CD14-positive monocyte (primary cell): ENCODE data around the gene PTCD1. TPM values are rescaled to one million over a fixed set of nuclear protein-coding genes. Genes with fewer than 3 reads are reported as not detected.
A peak's percentile ranks its signal among the peaks of the same experiment; 100 is the strongest.

Source experiments
- DNase-seq, 3 donors: peaks; one replicate each; pipeline ENCODE4 v3.0.0-alpha.2; 2011 to 2022
- H2AFZ ChIP-seq: 2 replicates; pipeline ENCODE4 v1.6.0; 2012; ENCODE audit warnings: mild to moderate bottlenecking, low read depth, low read length, inconsistent platforms; ENCODE audit not compliant: insufficient read depth, poor library complexity, severe bottlenecking
- H3K27ac ChIP-seq, 2 donors: 1 replicate in 1 of 2; 2 replicates in 1 of 2; pipeline ENCODE4 v1.5.1; 2012 to 2013; ENCODE audit warnings: low read length in 2 of 2, control low read depth in 1 of 2, inconsistent platforms in 1 of 2, low read depth in 1 of 2, mild to moderate bottlenecking in 1 of 2
- H3K27me3 ChIP-seq, 2 donors: one replicate each; pipeline versions ENCODE4 v1.6.0 to v1.6.1; 2011 to 2013; ENCODE audit warnings: low read length in 2 of 2; ENCODE audit not compliant: control insufficient read depth in 2 of 2, insufficient read depth in 2 of 2
- H3K36me3 ChIP-seq, 2 donors: replicated peaks in 1 of 2; 1 replicate in 1 of 2; 2 replicates in 1 of 2; pipeline versions ENCODE4 v1.5.1 to v1.6.1; 2012 to 2013; ENCODE audit warnings: low read length in 2 of 2, control low read depth in 1 of 2, inconsistent platforms in 1 of 2, mild to moderate bottlenecking in 1 of 2; ENCODE audit not compliant: insufficient read depth in 2 of 2, control insufficient read depth in 1 of 2
- H3K4me1 ChIP-seq, 2 donors: 1 replicate in 1 of 2; 2 replicates in 1 of 2; pipeline versions ENCODE4 v1.5.1 to v1.6.1; 2012 to 2013; ENCODE audit warnings: low read length in 2 of 2, control low read depth in 1 of 2, inconsistent platforms in 1 of 2, mild to moderate bottlenecking in 1 of 2, moderate library complexity in 1 of 2; ENCODE audit not compliant: insufficient read depth in 2 of 2, control insufficient read depth in 1 of 2
- H3K4me2 ChIP-seq: replicated peaks from 2 replicates; pipeline ENCODE3; 2012; ENCODE audit warnings: low read length, moderate library complexity, mild to moderate bottlenecking; ENCODE audit not compliant: poor library complexity, severe bottlenecking; ENCODE audit errors: extremely low read depth
- H3K4me3 ChIP-seq, 3 experiments: fragments of 200-600 bp in 1 of 3; sonication (generic) in 1 of 3; replicated peaks in 1 of 3; 1 replicate in 2 of 3; 2 replicates in 1 of 3; pipeline ENCODE4 v1.5.1; 2011 to 2013; ENCODE audit warnings: low read length in 3 of 3, mild to moderate bottlenecking in 3 of 3, control low read depth in 2 of 3, low read depth in 2 of 3, inconsistent platforms in 1 of 3, moderate library complexity in 1 of 3
- H3K79me2 ChIP-seq: 2 replicates; pipeline ENCODE4 v1.6.0; 2012; ENCODE audit warnings: mild to moderate bottlenecking, control low read depth, inconsistent platforms, low read length, moderate library complexity; ENCODE audit not compliant: insufficient read depth
- H3K9ac ChIP-seq: 2 replicates; pipeline ENCODE4 v1.6.0; 2017; ENCODE audit warnings: low read length, mild to moderate bottlenecking; ENCODE audit not compliant: insufficient read depth, poor library complexity, severe bottlenecking
- H3K9me3 ChIP-seq, 2 donors: replicated peaks in 1 of 2; 1 replicate in 1 of 2; 2 replicates in 1 of 2; pipeline versions ENCODE4 v1.5.1 to v1.6.1; 2012 to 2013; ENCODE audit warnings: low read length in 2 of 2, control low read depth in 1 of 2; ENCODE audit not compliant: control insufficient read depth in 1 of 2, insufficient read depth in 1 of 2
- H4K20me1 ChIP-seq: 2 replicates; pipeline ENCODE4 v1.6.0; 2012; ENCODE audit warnings: mild to moderate bottlenecking, low read length, control low read depth, moderate library complexity; ENCODE audit not compliant: insufficient read depth
- H3K27ac Mint-ChIP-seq, 7 donors: one replicate each; pipeline ENCODE4 v1.8.0; 2020; ENCODE audit warnings: mild to moderate bottlenecking in 7 of 7, mixed read lengths in 7 of 7, moderate library complexity in 6 of 7, inconsistent platforms in 2 of 7
- H3K27me3 Mint-ChIP-seq, 3 donors: one replicate each; pipeline ENCODE4 v1.8.0; 2021 to 2022; ENCODE audit warnings: low read depth in 3 of 3, mild to moderate bottlenecking in 3 of 3, mixed read lengths in 3 of 3, moderate library complexity in 3 of 3, inconsistent platforms in 1 of 3
- H3K36me3 Mint-ChIP-seq, 2 donors: one replicate each; pipeline ENCODE4 v1.8.0; 2020; ENCODE audit warnings: mixed read lengths in 2 of 2, inconsistent platforms in 1 of 2, mild to moderate bottlenecking in 1 of 2
- H3K4me1 Mint-ChIP-seq: one replicate; pipeline ENCODE4 v1.8.0; 2020; ENCODE audit warnings: mild to moderate bottlenecking, mixed read lengths
- H3K4me3 Mint-ChIP-seq, 2 donors: one replicate each; pipeline ENCODE4 v1.8.0; 2020; ENCODE audit warnings: mild to moderate bottlenecking in 2 of 2, mixed read lengths in 2 of 2, moderate library complexity in 1 of 2
- H3K9me3 Mint-ChIP-seq, 7 donors: one replicate each; pipeline ENCODE4 v1.8.0; 2020 to 2022; ENCODE audit warnings: mixed read lengths in 7 of 7, mild to moderate bottlenecking in 6 of 7, moderate library complexity in 6 of 7, inconsistent platforms in 2 of 7
- WGBS: methylation state at CpG from one replicate; pipeline ENCODE4 v1.1.5; 2013; ENCODE audit warnings: missing lambda C conversion rate; ENCODE audit not compliant: insufficient coverage; 5-methylcytosine and 5-hydroxymethylcytosine counted together
- intact Hi-C, 2 donors: fragments of 100-400 bp; cut with micrococcal nuclease; formaldehyde crosslinking; loops; one replicate each; pipeline versions ENCODE4 v1.15.0 to v1.15.1; 2023
- polyA plus RNA-seq, 3 donors: library from polyadenylated mRNA; depleted of rRNA in 1 of 3; unstranded in 2 of 3; stranded (reverse) in 1 of 3; fragments of 300-500 nt in 2 of 3; fragments of >200 nt in 1 of 3; fragmentation: Illumina TruSeq in 2 of 3; gene quantifications; 1 replicate in 2 of 3; 2 replicates in 1 of 3; pipeline ENCODE4 v1.2.3, GENCODE V29; 2012 to 2021
- TF ChIP-seq, protein P1 (sequence below): fragments of 200-600 bp; IDR thresholded peaks from one replicate; pipeline ENCODE4 v1.8.0; 2022; ENCODE audit warnings: antibody characterized with exemption, mild to moderate bottlenecking

PTCD1 gene
- polyA plus RNA-seq, 3 donors = 0.74 to 4.3 (median 1.6) TPM

GRCh38 chr7:99456288-99456687, 17.7 kb upstream of the PTCD1 start:
- Histone ChIP-seq H2AFZ (no peak overlapping the region), H3K36me3 (peaks cover 90 to 100% of the 10 kb centered on the region in 2 donors), H3K9me3 (no peaks in the 10 kb centered on the region), H3K27ac (no peak overlapping the region), H3K4me3 (no peak overlapping the region), H4K20me1 (peaks cover 80% of the 10 kb centered on the region), H3K79me2 (peaks cover 38% of the 10 kb centered on the region), H3K27me3 (no peaks in the 10 kb centered on the region), H3K4me2 (no peak overlapping the region), H3K9ac (no peak overlapping the region), H3K4me1 (no peaks in the 10 kb centered on the region)
- WGBS = 80% methylated on average over 9 of the region's 13 CpGs
- Mint-ChIP-seq H3K27ac (no peak overlapping the region), H3K4me1 (no peaks in the 10 kb centered on the region), H3K36me3 (peaks cover 74 to 93% of the 10 kb centered on the region in 2 donors), H3K27me3 (no peaks in the 10 kb centered on the region), H3K4me3 (no peak overlapping the region), H3K9me3 (no peaks in the 10 kb centered on the region)
- TF ChIP-seq, protein P1, sequence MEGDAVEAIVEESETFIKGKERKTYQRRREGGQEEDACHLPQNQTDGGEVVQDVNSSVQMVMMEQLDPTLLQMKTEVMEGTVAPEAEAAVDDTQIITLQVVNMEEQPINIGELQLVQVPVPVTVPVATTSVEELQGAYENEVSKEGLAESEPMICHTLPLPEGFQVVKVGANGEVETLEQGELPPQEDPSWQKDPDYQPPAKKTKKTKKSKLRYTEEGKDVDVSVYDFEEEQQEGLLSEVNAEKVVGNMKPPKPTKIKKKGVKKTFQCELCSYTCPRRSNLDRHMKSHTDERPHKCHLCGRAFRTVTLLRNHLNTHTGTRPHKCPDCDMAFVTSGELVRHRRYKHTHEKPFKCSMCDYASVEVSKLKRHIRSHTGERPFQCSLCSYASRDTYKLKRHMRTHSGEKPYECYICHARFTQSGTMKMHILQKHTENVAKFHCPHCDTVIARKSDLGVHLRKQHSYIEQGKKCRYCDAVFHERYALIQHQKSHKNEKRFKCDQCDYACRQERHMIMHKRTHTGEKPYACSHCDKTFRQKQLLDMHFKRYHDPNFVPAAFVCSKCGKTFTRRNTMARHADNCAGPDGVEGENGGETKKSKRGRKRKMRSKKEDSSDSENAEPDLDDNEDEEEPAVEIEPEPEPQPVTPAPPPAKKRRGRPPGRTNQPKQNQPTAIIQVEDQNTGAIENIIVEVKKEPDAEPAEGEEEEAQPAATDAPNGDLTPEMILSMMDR = no peak
- DNase-seq = no peak
- intact Hi-C loops = no loop called here

DNA sequence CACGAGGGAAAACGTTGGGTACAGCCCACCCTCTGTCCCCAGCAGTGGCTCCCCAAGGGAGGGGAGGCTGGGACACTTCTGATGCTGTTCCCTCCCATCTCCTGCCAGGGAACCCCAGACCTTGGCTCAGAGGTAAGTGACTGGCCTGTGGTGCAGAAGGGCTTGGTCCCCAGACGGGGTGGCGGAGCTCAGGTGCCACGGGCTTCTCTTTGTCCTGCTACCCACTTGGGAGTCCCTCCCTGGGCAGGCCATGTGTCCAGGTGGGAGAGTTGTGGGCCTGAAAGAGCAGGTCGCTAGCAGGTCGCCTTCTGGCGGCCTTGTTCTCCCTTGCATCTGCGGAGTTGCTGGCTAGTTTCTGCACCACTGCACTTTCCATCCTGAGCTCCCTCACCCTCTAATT, 17.3 kb upstream of the PTCD1 start:
- no peak for DNase-seq
- WGBS = 50% methylated on average over 1 of the region's 9 CpGs
- TF ChIP-seq, protein P1 = no peak
- H3K9ac ChIP-seq = no peak overlapping the region
- H3K4me1 Mint-ChIP-seq = no peaks in the 10 kb centered on the region
- no peaks in the 10 kb centered on the region for H3K27me3 Mint-ChIP-seq
- H3K79me2 ChIP-seq = peaks cover 34% of the 10 kb centered on the region
- H3K4me2 ChIP-seq = no peak overlapping the region
- peaks cover 77 to 93% of the 10 kb centered on the region in 2 donors for H3K36me3 Mint-ChIP-seq
- H3K27me3 ChIP-seq = no peaks in the 10 kb centered on the region
- peaks cover 76% of the 10 kb centered on the region for H4K20me1 ChIP-seq
- H3K4me3 Mint-ChIP-seq = no peak overlapping the region
- no peaks in the 10 kb centered on the region for H3K9me3 ChIP-seq
- peaks cover 92 to 100% of the 10 kb centered on the region in 2 donors for H3K36me3 ChIP-seq
- H3K27ac Mint-ChIP-seq = peak overlapping the region in 1 of 7 donors; percentile 53
- no peak overlapping the region for H2AFZ ChIP-seq
- no peaks in the 10 kb centered on the region for H3K9me3 Mint-ChIP-seq
- H3K27ac ChIP-seq = no peak overlapping the region
- no peaks in the 10 kb centered on the region for H3K4me1 ChIP-seq
- no peak overlapping the region for H3K4me3 ChIP-seq
- intact Hi-C loops = no loop called here
